Choroid plexus epithelial cell (primary cell): Measurements from ENCODE around the gene SLC7A14.

Source experiments
- DNase-seq: peaks from one replicate; pipeline ENCODE4 v3.0.0-alpha.2; 2010; ENCODE audit warnings: low read depth
- H3K4me3 ChIP-seq: 2 replicates; pipeline ENCODE4 v1.5.1; 2011; ENCODE audit warnings: low read depth, mild to moderate bottlenecking, control low read depth, low read length, moderate library complexity
- CTCF ChIP-seq: conservative IDR thresholded peaks from 2 replicates; pipeline ENCODE4 v1.5.1; 2011; ENCODE audit warnings: low read depth, mild to moderate bottlenecking, control low read depth, inconsistent platforms, low read length, moderate library complexity

SLC7A14 gene

GRCh38 chr3:170470063-170471016 is 115.5 kb downstream of the SLC7A14 start:
- no peak for TF ChIP-seq CTCF
- no peak overlapping the region for H3K4me3 ChIP-seq
- peak; percentile 65 for DNase-seq

- H3K4me3 ChIP-seq = no peak overlapping the region
- no peak for TF ChIP-seq CTCF
- peak; percentile 40 for DNase-seq
Observed at GRCh38 chr3:170469151-170470062, 116.5 kb downstream of the SLC7A14 start.

- TF ChIP-seq CTCF = no peak
- no peak overlapping the region for H3K4me3 ChIP-seq
Observed at GRCh38 chr3:170467571-170468147, 118.2 kb downstream of the SLC7A14 start.

GRCh38 chr3:170467007-170467406 is 118.9 kb downstream of the SLC7A14 start:
- DNase-seq = no peak
- TF ChIP-seq CTCF = no peak
- no peak overlapping the region for H3K4me3 ChIP-seq

More at GRCh38 chr3:170467571-170468147, 118.2 kb downstream of the SLC7A14 start:
- no peak for DNase-seq

GRCh38 chr3:170465955-170466354 is 119.9 kb downstream of the SLC7A14 start:
- no peak for TF ChIP-seq CTCF
- no peak overlapping the region for H3K4me3 ChIP-seq
- no peak for DNase-seq

- DNase-seq = no peak
- H3K4me3 ChIP-seq = no peak overlapping the region
- no peak for TF ChIP-seq CTCF
Observed at GRCh38 chr3:170463011-170463410, 122.9 kb downstream of the SLC7A14 start.
